Measurements from ENCODE around the gene C20orf144.

DNA sequence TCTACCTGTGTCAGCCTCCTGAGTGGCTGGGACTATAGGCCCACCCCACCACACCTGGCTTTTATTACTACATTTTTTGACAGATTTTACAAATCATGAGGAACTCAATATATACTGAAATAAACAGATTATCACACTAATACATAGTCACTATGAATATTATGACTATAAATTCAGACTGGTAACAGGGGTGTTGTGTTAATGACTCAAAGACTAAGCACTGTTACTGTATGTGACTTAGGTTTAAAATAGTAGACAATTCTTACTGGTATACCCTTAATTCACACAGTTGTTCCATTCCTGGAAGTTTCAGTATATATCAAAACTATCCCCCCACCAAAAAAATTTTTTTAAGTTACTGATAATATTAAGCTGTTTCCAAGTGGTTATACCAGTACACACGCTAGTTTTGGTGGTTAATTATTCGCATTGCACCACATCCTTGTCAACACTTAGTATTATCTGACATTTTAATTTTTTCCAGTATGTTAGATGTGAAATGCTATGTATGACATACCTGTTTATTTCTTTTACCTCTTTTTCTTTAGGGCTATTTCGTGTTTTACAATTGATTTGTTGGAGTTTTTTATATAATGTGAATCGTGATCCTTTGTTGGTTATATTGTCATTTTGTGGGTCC lies 34.4 kb upstream of the C20orf144 start:
- TF ChIP-seq, protein P1, sequence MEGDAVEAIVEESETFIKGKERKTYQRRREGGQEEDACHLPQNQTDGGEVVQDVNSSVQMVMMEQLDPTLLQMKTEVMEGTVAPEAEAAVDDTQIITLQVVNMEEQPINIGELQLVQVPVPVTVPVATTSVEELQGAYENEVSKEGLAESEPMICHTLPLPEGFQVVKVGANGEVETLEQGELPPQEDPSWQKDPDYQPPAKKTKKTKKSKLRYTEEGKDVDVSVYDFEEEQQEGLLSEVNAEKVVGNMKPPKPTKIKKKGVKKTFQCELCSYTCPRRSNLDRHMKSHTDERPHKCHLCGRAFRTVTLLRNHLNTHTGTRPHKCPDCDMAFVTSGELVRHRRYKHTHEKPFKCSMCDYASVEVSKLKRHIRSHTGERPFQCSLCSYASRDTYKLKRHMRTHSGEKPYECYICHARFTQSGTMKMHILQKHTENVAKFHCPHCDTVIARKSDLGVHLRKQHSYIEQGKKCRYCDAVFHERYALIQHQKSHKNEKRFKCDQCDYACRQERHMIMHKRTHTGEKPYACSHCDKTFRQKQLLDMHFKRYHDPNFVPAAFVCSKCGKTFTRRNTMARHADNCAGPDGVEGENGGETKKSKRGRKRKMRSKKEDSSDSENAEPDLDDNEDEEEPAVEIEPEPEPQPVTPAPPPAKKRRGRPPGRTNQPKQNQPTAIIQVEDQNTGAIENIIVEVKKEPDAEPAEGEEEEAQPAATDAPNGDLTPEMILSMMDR (IDR thresholded peaks at IDR 0.05), result no peak
- no peak for TF ChIP-seq POLR2A (IDR thresholded peaks at IDR 0.05)

Measured in uterus (tissue), 2 donors.